Activated T-helper 1 cell treated with anti-CD3 and anti-CD28 coated beads, Interleukin-12 subunit alpha, Interleukin-12 subunit beta, Interleukin-2, Interleukin-4 antibody, amounts not matched to agents 30 ng/mL and 10 ng/mL and 1 ng/mL, durations not matched to agents 14 hours and 24 hours and 36 hours (primary cell): ENCODE results near the gene PLD3. TPM values are rescaled to one million over a fixed set of nuclear protein-coding genes. Genes with fewer than 3 reads are reported as not detected.

Experiments
- DNase-seq: peaks from one replicate; pipeline ENCODE4 v3.0.0; 2021; ENCODE audit warnings: low spot score
- H3K27ac Mint-ChIP-seq: one replicate; pipeline ENCODE4 v1.8.0; 2021; ENCODE audit warnings: mild to moderate bottlenecking, mixed read lengths
- H3K27me3 Mint-ChIP-seq: one replicate; pipeline ENCODE4 v1.8.0; 2022; ENCODE audit warnings: mild to moderate bottlenecking, moderate library complexity, mixed read lengths; ENCODE audit not compliant: insufficient read depth
- H3K36me3 Mint-ChIP-seq: one replicate; pipeline ENCODE4 v1.8.0; 2021; ENCODE audit warnings: low read depth, mixed read lengths
- H3K4me1 Mint-ChIP-seq: one replicate; pipeline ENCODE4 v1.8.0; 2021; ENCODE audit warnings: low read depth, mixed read lengths
- H3K4me3 Mint-ChIP-seq: one replicate; pipeline ENCODE4 v1.8.0; 2021; ENCODE audit warnings: mild to moderate bottlenecking, moderate library complexity, mixed read lengths
- H3K9me3 Mint-ChIP-seq: one replicate; pipeline ENCODE4 v1.8.0; 2021; ENCODE audit warnings: mixed read lengths
- intact Hi-C: fragments of 100-400 bp; cut with micrococcal nuclease; formaldehyde crosslinking; loops from one replicate; pipeline ENCODE4 v1.15.1; 2024
- total RNA-seq: library from RNA; stranded (reverse); gene quantifications from 2 replicates; pipeline ENCODE4 v1.2.3, GENCODE V29; 2022

Gene PLD3
- total RNA-seq, 1 donor from 2014 or later = 45.3 TPM

DNA sequence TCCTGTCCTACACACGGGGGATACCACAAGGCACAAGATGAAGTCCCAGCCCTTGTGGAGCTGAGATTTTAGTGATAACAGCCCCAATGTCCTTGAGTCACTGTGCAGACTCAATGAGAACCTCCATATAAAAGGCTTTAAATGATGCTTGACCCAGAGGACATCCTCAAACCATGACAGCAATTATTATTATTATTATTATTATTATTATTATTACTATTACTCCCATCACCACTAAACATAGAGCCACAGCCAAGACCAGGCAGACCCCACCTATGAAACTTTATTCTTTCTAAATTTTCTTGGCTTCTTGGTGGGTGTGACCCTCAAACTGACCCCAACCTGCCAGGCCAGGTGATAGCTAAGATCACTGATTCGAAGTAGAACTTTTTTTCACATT lies 11.4 kb upstream of the PLD3 start:
- H3K4me1 Mint-ChIP-seq = no peaks in the 10 kb centered on the region
- peaks cover 15% of the 10 kb centered on the region for H3K36me3 Mint-ChIP-seq
- no peak overlapping the region for H3K4me3 Mint-ChIP-seq
- no peak for DNase-seq
- H3K27ac Mint-ChIP-seq = no peak overlapping the region
- no peaks in the 10 kb centered on the region for H3K27me3 Mint-ChIP-seq
- no peaks in the 10 kb centered on the region for H3K9me3 Mint-ChIP-seq
- intact Hi-C loops = no loop called here

DNA sequence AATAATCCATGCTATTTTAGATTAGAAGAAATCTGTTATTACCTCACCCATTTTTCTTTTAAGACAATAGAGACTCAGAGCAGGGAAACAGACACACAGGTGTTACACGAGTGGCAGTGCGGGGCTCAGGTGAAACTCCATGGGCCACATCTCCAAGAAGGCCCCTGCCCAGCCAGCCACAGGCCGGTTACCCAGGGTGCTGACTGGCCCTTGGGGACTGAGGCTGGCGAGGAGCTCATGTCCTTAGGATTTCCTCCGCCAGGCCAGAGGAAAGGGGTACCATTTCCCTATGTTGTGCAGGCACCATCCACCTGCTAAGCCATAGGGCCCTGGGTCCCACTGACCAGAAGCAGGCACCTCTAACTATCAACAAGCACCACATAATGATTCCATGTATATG lies 10.9 kb upstream of the PLD3 start:
- peaks cover 14% of the 10 kb centered on the region for H3K36me3 Mint-ChIP-seq
- intact Hi-C loops = no loop called here
- no peak for DNase-seq
- no peaks in the 10 kb centered on the region for H3K9me3 Mint-ChIP-seq
- no peak overlapping the region for H3K27ac Mint-ChIP-seq
- no peaks in the 10 kb centered on the region for H3K4me1 Mint-ChIP-seq
- no peaks in the 10 kb centered on the region for H3K27me3 Mint-ChIP-seq
- no peak overlapping the region for H3K4me3 Mint-ChIP-seq

DNA sequence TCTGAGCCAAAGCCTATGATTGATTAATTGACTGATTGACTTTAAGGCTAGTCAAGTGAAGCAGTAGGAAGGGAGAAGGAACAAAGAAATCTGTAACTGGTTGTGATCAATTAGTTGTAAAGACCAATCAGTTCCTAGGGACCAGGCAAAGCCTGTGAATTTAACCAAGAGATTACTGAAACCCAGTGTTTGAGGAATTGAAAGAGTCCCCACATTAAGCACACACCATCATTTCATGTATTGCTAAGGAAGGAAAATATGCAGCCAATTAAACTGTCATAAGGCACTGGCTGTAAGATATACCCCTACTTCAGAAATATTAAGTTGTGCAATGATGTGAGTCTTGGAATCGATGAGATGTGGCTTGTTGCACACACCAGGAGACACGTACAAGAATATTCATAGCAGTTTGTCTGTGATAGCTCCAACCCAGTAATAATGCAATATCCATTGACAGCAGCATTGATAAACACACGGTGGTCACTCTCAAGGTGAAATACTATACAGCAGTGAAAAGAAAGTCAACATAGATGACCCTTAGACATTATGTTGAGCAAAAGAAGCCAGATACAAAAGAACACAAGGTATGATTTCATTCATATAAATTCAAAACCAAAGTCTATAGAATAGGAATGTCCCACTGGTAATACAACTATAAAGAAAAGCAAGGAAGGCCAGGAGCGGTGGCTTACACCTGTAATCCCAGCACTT lies 9.3 kb upstream of the PLD3 start:
- intact Hi-C loops = no loop called here
- H3K36me3 Mint-ChIP-seq = peaks cover 7% of the 10 kb centered on the region
- no peak overlapping the region for H3K27ac Mint-ChIP-seq
- H3K27me3 Mint-ChIP-seq = no peaks in the 10 kb centered on the region
- no peaks in the 10 kb centered on the region for H3K4me1 Mint-ChIP-seq
- DNase-seq = no peak
- H3K4me3 Mint-ChIP-seq = no peak overlapping the region
- H3K9me3 Mint-ChIP-seq = no peaks in the 10 kb centered on the region

DNA sequence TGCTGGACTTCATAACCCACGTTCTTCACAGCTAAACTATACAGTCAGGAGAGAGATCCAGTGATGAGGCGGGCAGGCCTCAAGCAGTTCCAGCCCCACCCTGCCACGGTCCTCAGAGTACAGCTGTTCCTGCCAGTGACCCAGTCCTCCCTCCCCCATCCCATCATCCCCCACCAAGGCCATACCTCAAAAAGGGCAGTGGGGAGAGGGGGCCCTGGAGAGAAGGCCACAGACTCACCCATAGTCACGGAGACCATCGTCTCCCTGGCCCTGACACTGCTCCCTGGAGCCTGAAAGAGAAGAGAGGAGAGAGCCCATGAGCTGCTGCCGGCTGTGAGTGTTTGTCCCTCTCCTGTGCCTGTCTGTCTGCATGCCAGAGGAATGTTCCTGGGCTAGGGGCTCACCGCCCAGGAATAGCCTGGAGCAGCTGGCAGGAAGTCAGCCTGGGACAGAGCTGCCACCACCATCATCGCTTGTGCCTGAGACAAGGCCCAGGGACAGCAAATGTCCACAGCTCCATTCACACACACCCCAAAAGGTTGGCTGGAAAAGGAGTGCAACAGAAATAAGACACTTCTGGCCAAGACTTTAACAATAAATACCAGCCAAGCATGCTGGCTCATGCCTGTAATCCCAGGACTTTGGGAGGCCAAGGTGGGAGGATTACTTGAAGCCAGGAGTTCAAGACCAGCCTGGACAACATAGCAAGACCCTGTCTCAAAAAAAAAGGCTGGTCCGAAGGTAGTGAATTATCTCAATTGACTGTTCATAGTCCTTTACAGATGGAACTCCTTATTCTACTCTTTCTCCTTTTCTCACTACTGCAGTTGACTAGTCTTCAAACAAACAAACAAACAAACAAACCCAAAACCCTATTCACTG lies 6.7 kb upstream of the PLD3 start:
- Mint-ChIP-seq H3K27me3 (no peaks in the 10 kb centered on the region), H3K9me3 (no peaks in the 10 kb centered on the region), H3K27ac (no peak overlapping the region), H3K36me3 (peaks cover 6% of the 10 kb centered on the region), H3K4me1 (peaks cover under 1% of the 10 kb centered on the region), H3K4me3 (no peak overlapping the region)
- intact Hi-C loops = no loop called here
- DNase-seq = no peak

DNA sequence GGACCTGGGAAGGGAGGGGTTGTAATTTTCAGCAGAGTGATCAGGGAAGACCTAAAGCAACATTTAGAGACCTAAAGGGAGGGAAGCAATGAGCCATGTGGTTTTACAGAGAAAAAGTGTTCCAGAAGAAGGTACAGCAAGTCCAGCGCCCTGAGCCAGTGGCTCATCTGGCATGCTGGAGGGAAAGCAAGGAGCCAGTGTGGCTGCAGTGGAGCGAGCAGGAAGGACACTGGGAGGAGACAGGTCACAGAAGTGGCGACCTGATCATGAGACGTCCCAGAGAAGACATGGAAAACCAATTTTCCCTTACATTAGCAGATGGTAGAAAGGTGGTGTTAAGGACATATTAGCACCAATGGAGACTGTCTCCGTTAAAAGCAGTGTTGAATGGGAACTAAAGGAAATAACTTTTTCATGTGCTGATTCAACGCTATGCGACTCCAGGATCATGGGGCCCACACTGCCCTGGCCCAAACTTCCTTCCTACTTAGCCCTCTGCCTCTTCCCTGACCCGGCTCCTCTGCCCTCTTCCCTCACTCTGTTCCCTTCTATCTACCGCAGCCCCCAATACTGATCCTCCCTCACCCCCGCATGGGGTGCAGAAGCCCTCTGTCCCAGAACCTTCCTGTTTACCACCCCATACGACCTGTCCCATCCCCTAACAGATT lies 5.7 kb upstream of the PLD3 start:
- Mint-ChIP-seq H3K4me3 (no peak overlapping the region), H3K4me1 (peaks cover 10% of the 10 kb centered on the region), H3K36me3 (peaks cover 6% of the 10 kb centered on the region), H3K27ac (peak overlapping the region; percentile 10), H3K27me3 (no peaks in the 10 kb centered on the region), H3K9me3 (no peaks in the 10 kb centered on the region)
- intact Hi-C loops = no loop called here
- no peak for DNase-seq

DNA sequence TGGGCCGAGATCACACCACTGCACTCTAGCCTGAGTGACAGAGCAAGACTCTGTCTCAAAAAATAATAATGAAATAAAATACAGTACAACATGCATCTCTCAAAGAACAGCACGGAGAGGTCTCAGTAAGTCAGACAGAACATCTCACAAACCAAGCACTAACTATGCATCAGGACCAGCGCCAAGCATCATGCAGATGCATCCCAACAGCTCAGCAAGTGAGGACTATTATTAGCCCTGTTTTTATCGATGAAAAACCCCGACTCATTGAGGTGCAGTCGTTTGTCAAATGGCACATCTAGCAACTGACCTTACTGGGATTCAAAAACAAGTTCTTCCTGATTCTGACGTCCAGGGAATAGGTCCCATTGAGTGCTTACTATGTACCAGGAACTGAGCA lies 4.1 kb upstream of the PLD3 start:
- Mint-ChIP-seq H3K9me3 (no peaks in the 10 kb centered on the region), H3K36me3 (peaks cover 3% of the 10 kb centered on the region), H3K4me1 (peaks cover 19% of the 10 kb centered on the region), H3K27me3 (peaks cover 2% of the 10 kb centered on the region), H3K4me3 (no peak overlapping the region), H3K27ac (no peak overlapping the region)
- intact Hi-C loops = no loop called here
- no peak for DNase-seq

DNA sequence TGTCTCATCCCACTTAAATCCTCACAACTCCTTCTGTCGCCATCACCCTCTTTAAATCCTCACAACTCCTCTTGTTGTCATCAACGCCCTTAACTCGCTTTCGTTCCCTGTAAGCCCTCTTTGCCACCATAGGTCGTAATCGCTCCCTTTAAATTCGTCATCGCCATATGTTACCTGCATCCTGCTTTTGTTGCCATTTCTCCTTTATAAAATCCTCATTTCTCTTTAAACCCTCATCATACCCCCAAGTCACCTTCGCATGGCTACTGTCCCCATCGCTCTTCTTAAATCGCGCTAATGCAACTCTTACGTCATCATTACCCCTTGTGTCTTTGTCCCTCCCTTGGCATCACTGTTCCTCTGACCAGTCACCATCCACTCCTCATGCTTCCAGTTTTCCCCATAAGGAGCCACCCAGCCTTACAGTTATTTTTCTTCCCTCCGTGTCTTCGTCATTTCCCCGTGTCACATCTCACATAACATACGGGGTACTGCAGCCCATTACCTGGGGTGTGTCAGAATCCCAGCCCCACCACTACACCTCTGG lies 539 bp downstream of the PLD3 start:
- Mint-ChIP-seq H3K4me1 (peaks cover 21% of the 10 kb centered on the region), H3K4me3 (peak overlapping the region; percentile 97), H3K9me3 (no peaks in the 10 kb centered on the region), H3K36me3 (no peaks in the 10 kb centered on the region), H3K27me3 (peaks cover 2% of the 10 kb centered on the region), H3K27ac (peak overlapping the region; percentile 95)
- no peak for DNase-seq
- intact Hi-C loops = loop anchor here (1.0 to 5.0 kb wide), 9 partner anchors 54 to 1003 kb away; partner anchors contain the start of genes AKT2, BLVRB, COQ8B and ITPKC

DNA sequence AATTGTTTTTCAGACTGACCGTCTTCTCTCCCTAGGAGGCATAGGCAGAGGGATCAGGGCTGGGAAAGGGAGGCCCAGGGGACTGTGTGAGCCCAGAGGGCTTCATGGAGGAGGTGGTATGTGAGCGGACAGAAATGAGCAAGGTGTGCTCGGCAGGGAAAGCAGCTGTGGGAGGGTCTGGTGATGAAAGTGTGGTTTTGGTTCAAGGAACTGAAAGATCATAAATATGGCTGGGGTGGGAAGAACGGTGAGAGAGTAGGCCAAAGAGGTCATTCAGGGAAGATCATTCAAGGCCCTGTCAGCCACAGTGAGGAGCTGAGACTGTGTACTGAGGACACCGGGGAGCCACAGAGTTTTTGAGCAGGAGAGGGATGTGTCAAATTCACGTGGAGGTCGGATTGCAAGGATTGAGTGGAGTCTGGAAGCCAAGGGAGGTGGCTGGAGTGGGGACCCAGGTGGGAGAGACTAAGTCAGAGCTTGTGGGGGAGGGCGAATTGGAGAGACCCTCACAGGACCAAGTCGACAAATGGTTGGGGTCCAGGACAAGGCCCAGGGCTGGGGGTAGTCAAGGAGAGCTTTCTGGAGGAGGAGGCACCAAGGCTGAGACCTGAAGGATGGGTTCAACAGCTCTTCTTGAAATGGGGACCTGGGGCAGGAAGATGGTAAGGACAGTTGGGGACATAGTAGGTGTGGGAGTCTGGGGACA lies 7.6 kb downstream of the PLD3 start:
- no peak overlapping the region for H3K27ac Mint-ChIP-seq
- H3K9me3 Mint-ChIP-seq = no peaks in the 10 kb centered on the region
- no peak for DNase-seq
- no peaks in the 10 kb centered on the region for H3K27me3 Mint-ChIP-seq
- peaks cover 12% of the 10 kb centered on the region for H3K4me1 Mint-ChIP-seq
- intact Hi-C loops = no loop called here
- no peak overlapping the region for H3K4me3 Mint-ChIP-seq
- no peaks in the 10 kb centered on the region for H3K36me3 Mint-ChIP-seq

DNA sequence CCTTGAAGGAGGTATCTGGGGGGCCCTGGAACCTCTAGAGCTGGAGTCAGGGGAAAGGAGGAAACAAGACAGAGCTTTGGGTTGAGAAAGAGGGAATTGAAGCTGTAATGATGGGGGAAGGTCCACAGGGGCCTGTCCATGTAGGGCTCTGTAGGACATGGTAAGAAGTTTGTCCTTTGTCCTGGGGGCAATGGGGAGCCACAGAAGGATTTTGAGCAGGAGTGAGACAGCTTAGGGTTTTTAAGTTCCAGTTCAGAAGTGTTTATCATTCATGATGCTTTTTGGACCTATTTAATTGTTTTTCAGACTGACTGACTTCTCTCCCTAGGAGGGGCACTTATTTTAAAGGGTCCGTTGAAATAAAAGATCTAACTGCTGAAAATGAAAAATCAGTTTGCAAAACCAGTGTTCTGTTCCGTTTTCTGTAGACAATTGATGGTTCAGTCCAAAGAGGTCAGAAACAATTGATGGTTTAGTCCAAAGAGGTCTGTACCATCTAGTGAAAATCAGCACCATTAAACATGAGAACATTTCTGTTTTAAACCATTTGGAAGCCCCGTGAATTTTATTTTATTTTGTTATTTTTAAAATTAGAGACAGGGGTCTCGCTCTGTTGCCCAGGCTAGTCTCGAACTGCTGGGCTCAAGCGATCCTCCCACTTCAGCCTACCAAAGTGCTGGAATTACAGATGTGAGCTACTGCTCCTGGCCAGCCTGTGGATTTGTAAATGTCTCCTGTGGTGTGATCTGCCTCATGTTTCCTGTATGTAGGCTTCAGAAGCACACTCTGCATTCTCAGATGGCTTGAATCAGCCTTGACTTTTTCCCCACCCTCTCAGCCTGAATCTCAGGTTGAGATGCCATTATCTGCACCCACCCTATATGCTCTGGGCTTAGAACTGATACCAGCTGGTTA lies 8.4 kb downstream of the PLD3 start:
- H3K9me3 Mint-ChIP-seq = no peaks in the 10 kb centered on the region
- no peak overlapping the region for H3K27ac Mint-ChIP-seq
- H3K4me1 Mint-ChIP-seq = peaks cover 12% of the 10 kb centered on the region
- H3K27me3 Mint-ChIP-seq = no peaks in the 10 kb centered on the region
- no peak overlapping the region for H3K4me3 Mint-ChIP-seq
- DNase-seq = no peak
- intact Hi-C loops = no loop called here
- H3K36me3 Mint-ChIP-seq = peaks cover 2% of the 10 kb centered on the region

DNA sequence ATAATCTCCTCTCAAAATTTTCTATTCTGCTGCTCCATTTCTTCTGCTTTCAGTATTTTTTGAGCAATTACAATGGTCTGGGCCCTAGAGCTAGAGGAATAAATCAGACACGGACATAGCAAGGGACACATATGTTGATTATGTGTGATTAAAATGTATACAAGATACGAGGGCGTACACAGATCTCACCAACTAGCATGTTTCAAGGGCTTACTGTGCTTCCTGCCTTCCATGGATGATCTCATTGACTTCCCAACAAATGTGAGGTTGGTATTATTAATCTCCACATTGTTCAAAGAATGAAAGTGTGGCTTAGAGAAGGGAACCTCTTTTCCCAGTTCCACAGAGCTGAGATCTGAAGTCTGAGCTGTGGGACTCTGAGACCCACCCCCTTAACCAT lies 9.1 kb downstream of the PLD3 start:
- H3K27ac Mint-ChIP-seq = no peak overlapping the region

DNA sequence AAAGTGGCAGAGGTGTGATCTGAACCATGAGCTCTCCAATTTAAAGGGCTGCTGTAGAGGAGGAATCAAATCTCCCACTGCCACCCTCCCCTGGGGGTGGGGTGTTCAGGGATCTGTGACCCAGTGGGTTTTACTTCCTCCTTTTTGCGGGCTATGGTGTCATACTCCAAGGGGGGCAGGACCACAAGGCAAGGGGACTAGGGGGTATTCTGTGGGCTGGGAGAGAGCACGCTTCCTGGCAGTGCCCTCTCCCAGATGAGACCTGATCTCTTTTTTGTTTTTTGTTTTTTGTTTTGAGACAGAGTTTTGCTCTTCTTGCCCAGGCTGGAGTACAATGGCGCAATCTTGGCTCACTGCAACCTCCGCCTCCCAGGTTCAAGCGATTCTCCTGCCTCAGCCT lies 10.3 kb downstream of the PLD3 start:
- Mint-ChIP-seq H3K4me1 (peaks cover 18% of the 10 kb centered on the region), H3K27ac (no peak overlapping the region), H3K9me3 (no peaks in the 10 kb centered on the region), H3K27me3 (no peaks in the 10 kb centered on the region), H3K4me3 (no peak overlapping the region), H3K36me3 (peaks cover 2% of the 10 kb centered on the region)
- intact Hi-C loops = no loop called here
- DNase-seq = no peak

More for the DNA sequence above, 9.1 kb downstream of the PLD3 start:
- H3K27me3 Mint-ChIP-seq = no peaks in the 10 kb centered on the region
- H3K36me3 Mint-ChIP-seq = peaks cover 2% of the 10 kb centered on the region
- no peak overlapping the region for H3K4me3 Mint-ChIP-seq
- DNase-seq = no peak
- H3K9me3 Mint-ChIP-seq = no peaks in the 10 kb centered on the region
- intact Hi-C loops = no loop called here
- H3K4me1 Mint-ChIP-seq = peaks cover 12% of the 10 kb centered on the region
